ACHN (cell line): ENCODE data around the gene ALDH3A1.
"Not testable (repeated sequence)": the region's sequence is repeated elsewhere in the genome, so short reads cannot be mapped to it uniquely, and the experiment has no call there.

Experiments used
- DNase-seq: peaks from one replicate; pipeline ENCODE4 v3.0.0-alpha.2; 2015
- in situ Hi-C: cut with HindIII; loops from 2 replicates; pipeline ENCODE4 v1.10.0; 2017; ENCODE audit warnings: low sequenced_read_pairs, low pct_ligation_motif_present, low pct_unique_long_range_greater_than_20kb

The ALDH3A1 gene

GRCh38 chr17:19747829-19748806, at the start of gene ALDH3A1:
ALDH3A1 (minus strand) TSS chr17:19748298; CDS start chr17:19745129, 3,169 bp downstream.
- in situ Hi-C loops = no loop called here
- no peak for DNase-seq

- in situ Hi-C loops = no loop called here
- no peak for DNase-seq
These were observed 48.4 kb upstream of the ALDH3A1 start for GRCh38 chr17:19796457-19796856.

- DNase-seq = no peak
- in situ Hi-C loops = no loop called here
These were observed 43.9 kb upstream of the ALDH3A1 start for GRCh38 chr17:19791918-19792550.

- in situ Hi-C loops = no loop called here
- no peak for DNase-seq
These were observed 39.7 kb upstream of the ALDH3A1 start for GRCh38 chr17:19787733-19788357.

GRCh38 chr17:19785854-19786253, 37.8 kb upstream of the ALDH3A1 start:
- in situ Hi-C loops = no loop called here
- no peak for DNase-seq

GRCh38 chr17:19781488-19782458, 33.7 kb upstream of the ALDH3A1 start:
- in situ Hi-C loops = no loop called here
- DNase-seq = no peak

GRCh38 chr17:19780846-19781245, 32.7 kb upstream of the ALDH3A1 start:
- in situ Hi-C loops = no loop called here

GRCh38 chr17:19773534-19773933, 25.4 kb upstream of the ALDH3A1 start:
- in situ Hi-C loops = no loop called here
- no peak for DNase-seq

More at GRCh38 chr17:19780846-19781245, 32.7 kb upstream of the ALDH3A1 start:
- DNase-seq = no peak

- DNase-seq = no peak
- in situ Hi-C loops = no loop called here
These were observed 24.0 kb upstream of the ALDH3A1 start for GRCh38 chr17:19771971-19772630.

- in situ Hi-C loops = no loop called here
- no peak for DNase-seq
These were observed 23.1 kb upstream of the ALDH3A1 start for GRCh38 chr17:19770985-19771735.

GRCh38 chr17:19769946-19770652, 22.0 kb upstream of the ALDH3A1 start:
- in situ Hi-C loops = no loop called here
- no peak for DNase-seq

GRCh38 chr17:19768046-19768782, 20.1 kb upstream of the ALDH3A1 start:
- in situ Hi-C loops = no loop called here
- no peak for DNase-seq

GRCh38 chr17:19766421-19767270, 18.5 kb upstream of the ALDH3A1 start:
- in situ Hi-C loops = no loop called here
- DNase-seq = peak; percentile 65

GRCh38 chr17:19766016-19766415, 17.9 kb upstream of the ALDH3A1 start:
- in situ Hi-C loops = no loop called here
- no peak for DNase-seq

- in situ Hi-C loops, DNase-seq: not testable (repeated sequence)
These were observed 15.9 kb upstream of the ALDH3A1 start for GRCh38 chr17:19763991-19764390.
